ENCODE data around the gene GALNT7. TPM values are rescaled to one million over a fixed set of nuclear protein-coding genes. Genes with fewer than 3 reads are reported as not detected.

The GALNT7 gene
- total and polyA plus RNA-seq, 10 of the 15 experiments (the other 5 are each of a cell fraction or from before 2014, with no cell fraction given) = 14.2 to 33.2 (median 28.9) TPM

DNA sequence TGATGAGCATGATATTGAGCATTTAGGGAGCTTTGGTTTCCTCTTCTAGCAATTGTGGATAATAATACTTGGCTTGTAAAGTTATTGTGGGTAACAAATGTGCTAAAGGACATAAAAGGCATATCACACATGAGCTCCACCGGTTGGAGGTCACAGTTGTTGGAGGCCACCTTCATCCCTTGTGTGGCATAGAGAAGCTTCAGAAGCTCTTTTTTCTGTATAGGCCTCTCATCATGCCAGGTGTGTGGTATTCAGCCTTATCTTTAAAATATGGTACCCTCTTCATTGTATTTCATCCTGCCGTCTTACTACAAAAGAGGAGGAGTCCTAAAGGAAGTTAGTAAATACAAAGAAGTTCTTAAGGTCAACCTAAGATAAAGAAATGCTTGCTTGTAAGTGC lies 99.1 kb downstream of the GALNT7 start:
- FAIRE-seq (no peak), ATAC-seq (no peak), DNase-seq (ENCODE audit: low read depth, low spot score) (no peak)
- POLR2A ChIA-PET = interaction anchor here (1.4 kb wide), 1 partner anchor 14 kb away, joined by 3 read pairs; no protein-coding TSS in a partner anchor
- no peak overlapping the region for H3K9ac ChIP-seq (ENCODE audit: control insufficient read depth, insufficient read depth, low read length)
- intact Hi-C loops (cut with micrococcal nuclease; ENCODE audit: unreplicated experiment) (no loop called here), in situ Hi-C loops (cut with MboI) (no loop called here)
- peaks cover 4% of the 10 kb centered on the region; the same call in 1 of the 2 replicates for H3K4me1 ChIP-seq (ENCODE audit: control insufficient read depth, insufficient read depth, low read length)
- no TSS peak for BruUV-seq (replicated peaks)
- H4K20me1 ChIP-seq (ENCODE audit: control insufficient read depth, insufficient read depth) = no peaks in the 10 kb centered on the region
- SMC1A ChIA-PET (ENCODE audit: uncharacterized antibody, unreplicated experiment) = interaction anchor here (0.7 to 0.9 kb wide), 2 partner anchors 9 to 33 kb away, joined by 3 read pairs; no protein-coding TSS in a partner anchor
- H2AFZ ChIP-seq (ENCODE audit: control insufficient read depth, low read depth, low read length) = no peak overlapping the region
- no peak for TF ChIP-seq GABPA (IDR thresholded peaks at IDR 0.05; ENCODE audit: low read depth)
- RAD21 ChIA-PET (ENCODE audit: unreplicated experiment) = interaction anchor here (1.3 kb wide), 1 partner anchor 254 kb away, joined by 7 read pairs; no protein-coding TSS in a partner anchor
- no peaks in the 10 kb centered on the region; a peak in 1 of 4 replicates for H3K36me3 ChIP-seq (ENCODE audit: control insufficient read depth in 2 of 2, insufficient read depth in 2 of 2, low read length in 1 of 2)
- CTCF ChIA-PET = interaction anchor here (1.1 to 9.1 kb wide), 4 partner anchors 10 to 75 kb away, joined by 3 to 66 read pairs (median 8); no protein-coding TSS in a partner anchor
- no peaks in the 10 kb centered on the region for H3K27me3 ChIP-seq (replicated peaks in 1 of 2; ENCODE audit: control insufficient read depth in 2 of 2, insufficient read depth in 2 of 2, low read length in 1 of 2)
- no peak overlapping the region for H3K4me3 ChIP-seq
- H3K4me2 ChIP-seq (ENCODE audit: control insufficient read depth, insufficient read depth) = no peak overlapping the region
- H3K79me2 ChIP-seq (ENCODE audit: control insufficient read depth, insufficient read depth, low read length) = peaks cover 4% of the 10 kb centered on the region
- WGBS (ENCODE audit: insufficient coverage, insufficient replicate concordance, low lambda C conversion rate, missing lambda C conversion rate) = 63% methylated on average over 2 of the region's 2 CpGs
- no peak overlapping the region for H3K27ac ChIP-seq (ENCODE audit: control insufficient read depth, insufficient read depth)
- no peaks in the 10 kb centered on the region for H3K9me3 ChIP-seq (replicated peaks; ENCODE audit: control insufficient read depth, insufficient read depth, low read length)

DNA sequence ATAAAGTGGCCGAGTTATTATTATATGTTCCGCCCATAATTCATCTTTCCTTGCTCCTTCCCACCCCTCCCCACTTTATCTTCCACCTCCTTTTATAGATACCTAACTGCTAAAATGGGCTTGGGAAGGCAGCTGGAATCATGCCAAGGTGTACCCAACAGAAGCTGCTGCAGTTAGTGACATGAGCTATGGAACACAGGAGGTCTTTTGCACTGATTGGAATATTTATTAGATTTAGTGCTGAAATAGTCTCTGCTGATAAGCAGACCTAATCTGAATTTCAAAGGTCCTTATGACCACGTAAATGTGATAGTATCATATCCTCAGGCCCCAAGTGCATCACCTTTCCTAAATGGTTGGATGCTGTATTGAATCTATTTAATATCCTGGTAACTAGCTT lies 100.7 kb downstream of the GALNT7 start:
- FAIRE-seq (no peak), DNase-seq (ENCODE audit: low read depth, low spot score) (no peak), ATAC-seq (no peak)
- ChIA-PET POLR2A (no interaction called here), SMC1A (ENCODE audit: uncharacterized antibody, unreplicated experiment) (interaction anchor here (0.7 to 2.3 kb wide), 4 partner anchors 12 to 256 kb away, joined by 3 to 6 read pairs (median 4); no protein-coding TSS in a partner anchor), CTCF (interaction anchor here (1.2 to 3.5 kb wide), 4 partner anchors 12 to 256 kb away, joined by 4 to 14 read pairs (median 8); no protein-coding TSS in a partner anchor), RAD21 (ENCODE audit: unreplicated experiment) (interaction anchor here (0.9 kb wide), 1 partner anchor 256 kb away, joined by 3 read pairs; no protein-coding TSS in a partner anchor)
- Histone ChIP-seq H3K27me3 (replicated peaks in 1 of 2; ENCODE audit: control insufficient read depth in 2 of 2, insufficient read depth in 2 of 2, low read length in 1 of 2) (no peaks in the 10 kb centered on the region), H3K27ac (ENCODE audit: control insufficient read depth, insufficient read depth) (no peak overlapping the region), H3K9me3 (replicated peaks; ENCODE audit: control insufficient read depth, insufficient read depth, low read length) (no peaks in the 10 kb centered on the region), H3K36me3 (ENCODE audit: control insufficient read depth in 2 of 2, insufficient read depth in 2 of 2, low read length in 1 of 2) (no peaks in the 10 kb centered on the region; a peak in 1 of 4 replicates), H3K4me2 (ENCODE audit: control insufficient read depth, insufficient read depth) (no peak overlapping the region), H3K79me2 (ENCODE audit: control insufficient read depth, insufficient read depth, low read length) (no peaks in the 10 kb centered on the region; the same call in 1 of the 2 replicates), H4K20me1 (ENCODE audit: control insufficient read depth, insufficient read depth) (no peaks in the 10 kb centered on the region), H2AFZ (ENCODE audit: control insufficient read depth, low read depth, low read length) (no peak overlapping the region), H3K4me1 (ENCODE audit: control insufficient read depth, insufficient read depth, low read length) (peaks cover 2% of the 10 kb centered on the region; the same call in 1 of the 2 replicates), H3K9ac (ENCODE audit: control insufficient read depth, insufficient read depth, low read length) (no peak overlapping the region), H3K4me3 (no peak overlapping the region)
- TF ChIP-seq BRCA1 (IDR thresholded peaks at IDR 0.05; ENCODE audit: low read depth, low read length) (no peak), EZH2 (IDR thresholded peaks at IDR 0.05; ENCODE audit: borderline replicate concordance, control insufficient read depth, low read depth, low read length) (no peak), ESRRA (IDR thresholded peaks at IDR 0.05; ENCODE audit: low read length) (no peak), STAT1 (conservative IDR thresholded peaks at IDR 0.05) (no peak), MEF2A (IDR thresholded peaks at IDR 0.05; ENCODE audit: insufficient read depth, low read depth, low read length) (no peak), MYC (IDR thresholded peaks at IDR 0.05; ENCODE audit: insufficient read depth, insufficient read length, insufficient replicate concordance, low read length, severe bottlenecking) (no peak), RBBP5 (conservative IDR thresholded peaks at IDR 0.05) (no peak), ZSCAN29 (IDR thresholded peaks at IDR 0.05) (no peak), POLR2AphosphoS5 (IDR thresholded peaks at IDR 0.05; ENCODE audit: low read length) (no peak)
- WGBS (ENCODE audit: insufficient coverage, insufficient replicate concordance, low lambda C conversion rate, missing lambda C conversion rate) = 97% methylated on average over 3 of the region's 3 CpGs
- no TSS peak for BruUV-seq (replicated peaks)
- in situ Hi-C loops (cut with MboI) = no loop called here
- intact Hi-C loops (cut with micrococcal nuclease; ENCODE audit: unreplicated experiment) = no loop called here

Data from GM12878 (cell line).